Left cardiac atrium (tissue), 4 donors: ENCODE results near the gene KRR1. TPM values are rescaled to one million over a fixed set of nuclear protein-coding genes. Genes with fewer than 3 reads are reported as not detected.
"Not testable (repeated sequence)": the region's sequence is repeated elsewhere in the genome, so short reads cannot be mapped to it uniquely, and the experiment has no call there.

ENCODE experiments used
- ATAC-seq, 2 donors: fragments of 200-7000 bp; cut with Tn5 transposase; one replicate each; pipeline ENCODE4 v1.9.1; 2020; ENCODE audit warnings: mild to moderate bottlenecking in 2 of 2, moderate library complexity in 2 of 2
- DNase-seq: peaks from one replicate; pipeline ENCODE4 v3.0.0-alpha.2; 2020
- intact Hi-C, 2 donors: fragments of 100-400 bp; cut with DNase I; formaldehyde crosslinking; loops; one replicate each; pipeline versions ENCODE4 v1.14.1 to v1.15.1; 2022 to 2023
- total RNA-seq, 2 donors: library from RNA; stranded (reverse); fragmentation: NEBNext Ultra II Directional; extraction: Animal tissue kit (Norgen Biotek cat#: 25700); gene quantifications; one replicate each; pipeline ENCODE4 v1.2.1, GENCODE V29; 2021
- donor health status: DM: no; HTN: yes; CAD: no.
- donor health status: DM: no; HTN: yes; CAD: no; lungs with severe emphysema.
- donor health status: DM: yes; HTN: yes; CAD: no.
- donor health status: Dilated cardiomyopathy.

Gene KRR1
- total RNA-seq, 2 donors from 2014 or later: 30.0 to 37.9 TPM

DNA sequence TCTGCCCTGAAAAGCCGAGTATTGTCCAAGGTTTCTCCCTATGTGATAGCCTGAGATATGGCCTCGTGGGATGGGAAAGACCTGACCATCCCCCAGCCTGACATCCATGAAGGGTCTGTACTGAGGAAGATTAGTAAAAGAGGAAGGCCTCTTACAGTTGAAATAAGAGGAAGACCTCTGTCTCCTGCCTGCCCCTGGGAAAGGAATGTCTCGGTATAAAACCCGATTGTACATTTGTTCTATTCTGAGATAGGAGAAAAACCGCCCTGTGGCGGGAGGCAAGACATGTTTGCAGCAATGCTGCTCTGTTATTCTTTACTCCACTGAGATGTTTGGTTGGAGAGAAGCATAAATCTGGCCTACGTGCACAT is 66.3 kb downstream of the KRR1 start:
- not testable (repeated sequence) for DNase-seq, ATAC-seq

DNA sequence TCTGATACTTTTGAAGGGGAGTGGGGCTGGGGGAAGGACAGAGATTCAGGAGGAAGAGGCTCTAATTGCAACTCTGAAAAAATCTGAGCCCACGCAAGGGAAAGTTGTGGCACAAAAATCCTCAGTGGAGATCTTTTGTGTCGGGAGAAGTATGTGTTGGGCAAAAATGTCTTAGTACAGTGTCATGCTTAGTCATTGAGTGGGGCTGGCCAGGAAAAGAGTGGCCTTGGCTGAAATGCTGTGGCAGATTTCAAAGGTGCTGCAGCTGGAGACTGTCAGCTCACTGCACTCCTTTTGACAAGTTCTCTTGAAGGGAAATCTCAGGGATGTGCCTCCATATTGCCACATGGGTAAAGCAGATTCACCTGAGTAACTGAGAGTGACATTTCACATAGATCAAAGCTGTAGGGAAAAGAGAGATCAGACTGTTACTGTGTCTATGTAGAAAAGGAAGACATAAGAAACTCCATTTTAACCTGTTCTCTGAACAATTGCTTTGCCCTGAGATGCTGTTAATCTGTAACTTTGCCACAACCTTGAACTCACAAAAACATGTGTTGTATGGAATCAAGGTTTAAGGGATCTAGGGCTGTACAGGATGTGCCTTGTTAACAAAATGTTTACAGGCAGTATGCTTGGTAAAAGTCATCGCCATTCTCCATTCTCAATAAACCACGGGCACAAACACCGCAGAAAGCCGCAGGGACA is 66.8 kb downstream of the KRR1 start:
- ATAC-seq: no peak
- intact Hi-C loops: no loop called here

More for the DNA sequence above, 66.3 kb downstream of the KRR1 start:
- intact Hi-C loops: not testable (repeated sequence)

DNA sequence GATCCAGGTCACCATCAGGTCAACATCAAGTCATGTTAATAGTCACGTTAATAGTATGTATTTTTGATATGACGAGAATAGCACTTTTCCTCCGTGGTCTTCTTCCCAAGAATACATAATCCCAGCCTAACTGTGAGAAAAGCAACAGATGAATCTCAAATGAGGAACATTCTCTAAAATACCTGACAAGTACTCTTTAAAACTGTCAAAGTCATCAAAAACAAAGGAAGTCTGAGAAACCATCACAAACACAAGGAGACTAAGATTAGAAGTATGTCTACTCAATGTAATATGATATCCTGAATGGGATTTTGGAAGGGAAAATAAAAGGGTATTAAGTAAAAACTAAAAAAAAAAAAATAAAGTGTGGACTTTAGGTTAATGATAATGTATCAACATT is 67.7 kb downstream of the KRR1 start:
- DNase-seq (no peak), ATAC-seq (no peak)
- intact Hi-C loops: no loop called here

More for the DNA sequence above, 66.8 kb downstream of the KRR1 start:
- no peak for DNase-seq

DNA sequence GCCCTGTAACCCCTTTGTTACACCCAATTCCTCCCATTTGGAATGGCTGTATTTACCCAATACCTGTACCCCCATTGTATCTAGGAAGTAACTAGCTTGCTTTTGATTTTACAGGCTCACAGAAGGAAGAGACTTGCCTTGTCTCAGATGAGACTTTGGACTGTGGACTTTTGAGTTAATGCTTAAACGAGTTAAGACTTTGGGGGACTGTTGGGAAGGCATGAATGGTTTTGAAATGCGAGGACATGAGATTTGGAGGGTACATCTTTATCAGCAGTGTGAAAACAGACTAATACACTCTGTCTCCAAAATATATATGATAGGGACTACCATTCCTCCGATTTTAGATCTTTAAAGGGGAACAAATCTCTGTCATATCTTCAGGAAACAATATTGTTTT is 69.0 kb downstream of the KRR1 start:
- intact Hi-C loops, ATAC-seq, DNase-seq: not testable (repeated sequence)

DNA sequence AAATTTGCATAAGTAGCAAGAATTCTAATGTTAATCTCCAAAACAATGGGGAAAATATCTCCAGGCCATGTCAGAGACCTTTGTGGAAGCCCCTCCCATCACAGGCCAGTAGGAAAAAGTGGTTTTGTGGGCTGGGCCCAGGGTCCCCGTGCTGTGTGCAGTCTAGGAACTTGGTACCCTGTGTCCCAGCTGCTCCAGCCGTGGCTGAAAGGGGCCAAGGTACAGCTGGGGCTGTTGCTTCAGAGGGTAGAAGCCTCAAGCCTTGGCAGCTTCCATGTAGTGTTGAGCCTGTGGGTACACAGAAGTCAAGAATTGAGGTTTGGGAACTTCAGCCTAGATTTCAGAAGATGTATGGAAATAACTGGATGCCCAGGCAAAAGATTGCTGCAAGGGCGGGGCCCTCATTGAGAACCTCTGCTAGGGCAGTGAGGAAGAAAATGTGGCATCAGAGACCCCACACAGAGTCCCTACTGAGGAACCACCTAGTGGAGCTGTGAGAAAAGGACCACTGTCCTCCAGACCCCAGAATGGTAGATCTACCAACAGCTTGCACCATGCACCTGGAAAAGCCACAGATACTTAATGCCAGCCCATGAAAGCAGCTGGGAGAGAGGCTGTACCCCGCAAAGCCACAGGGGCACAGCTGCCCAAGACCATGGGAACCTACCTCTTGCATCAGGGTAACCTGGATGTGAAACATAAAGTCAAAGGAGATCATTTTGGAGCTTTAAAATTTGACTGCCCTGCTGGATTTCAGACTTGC is 69.5 kb downstream of the KRR1 start:
- ATAC-seq, intact Hi-C loops, DNase-seq: not testable (repeated sequence)

Other genes with a start within 250 kb of the KRR1 start
- 10 to 100 TPM; 10.2 to 10.6 TPM for gene CAPS2, start 181.3 kb downstream of the KRR1 start, total RNA-seq
- gene GLIPR1L1, start 176.9 kb downstream of the KRR1 start, total RNA-seq: not detected
- 1 to 10 TPM in 1 of 2 donors, under 1 TPM in 1; 0.92 to 1.7 TPM for gene GLIPR1L2, start 120.5 kb downstream of the KRR1 start, total RNA-seq
- 10 to 100 TPM; 20.2 to 28.8 TPM for gene GLIPR1, start 30.9 kb downstream of the KRR1 start, total RNA-seq